Kidney tubule cell (primary cell): ENCODE results near the gene CFAP54.
"Not testable (repeated sequence)": the region's sequence is repeated elsewhere in the genome, so short reads cannot be mapped to it uniquely, and the experiment has no call there.

Experiments used
- DNase-seq: peaks from one replicate; pipeline ENCODE4 v3.0.0-alpha.2; 2018; ENCODE audit warnings: low spot score

CFAP54 gene

DNA sequence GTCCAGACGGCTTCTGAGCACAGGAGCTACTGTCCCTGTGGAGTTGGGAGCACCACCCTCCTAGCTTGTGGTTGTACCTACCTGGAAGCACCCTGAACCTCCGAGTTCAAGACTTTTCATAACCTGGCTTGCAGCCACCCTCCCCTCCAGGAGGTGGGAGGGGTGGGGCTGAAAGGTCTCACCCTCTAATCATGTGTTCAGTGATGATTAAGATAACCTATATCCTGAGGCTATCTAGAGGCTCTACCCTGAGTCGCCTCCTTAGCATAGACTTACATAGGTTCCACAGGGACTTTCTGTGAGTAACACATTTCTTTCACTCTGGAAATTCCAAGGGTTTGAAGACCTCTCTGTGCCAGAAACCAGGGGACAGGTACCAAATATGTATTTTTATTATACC lies 146.5 kb downstream of the CFAP54 start:
- DNase-seq, result peak; percentile 17

- no peak for DNase-seq
Observed at GRCh38 chr12:96636895-96637294, 147.5 kb downstream of the CFAP54 start.

DNA sequence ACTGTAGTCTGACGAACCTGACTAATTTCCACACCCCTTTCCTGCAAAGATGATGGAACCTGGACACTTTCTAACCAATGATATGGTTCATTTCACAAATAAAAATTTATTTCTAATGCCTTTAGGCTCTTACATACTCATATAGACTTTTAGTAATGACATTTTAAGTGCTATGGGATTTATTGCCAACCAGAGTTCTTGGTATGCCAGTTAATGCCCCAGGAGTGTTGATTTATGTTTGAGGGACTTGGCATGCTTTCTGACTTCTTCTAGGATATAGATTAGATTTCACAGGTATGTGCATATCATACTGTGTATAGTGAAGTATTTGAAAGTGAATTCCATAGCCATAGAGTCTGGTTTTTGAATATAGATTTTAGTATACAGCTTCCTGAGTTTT lies 159.5 kb downstream of the CFAP54 start:
- no peak for DNase-seq

- DNase-seq, result no peak
Observed at GRCh38 chr12:96652870-96653269, 163.5 kb downstream of the CFAP54 start.

DNA sequence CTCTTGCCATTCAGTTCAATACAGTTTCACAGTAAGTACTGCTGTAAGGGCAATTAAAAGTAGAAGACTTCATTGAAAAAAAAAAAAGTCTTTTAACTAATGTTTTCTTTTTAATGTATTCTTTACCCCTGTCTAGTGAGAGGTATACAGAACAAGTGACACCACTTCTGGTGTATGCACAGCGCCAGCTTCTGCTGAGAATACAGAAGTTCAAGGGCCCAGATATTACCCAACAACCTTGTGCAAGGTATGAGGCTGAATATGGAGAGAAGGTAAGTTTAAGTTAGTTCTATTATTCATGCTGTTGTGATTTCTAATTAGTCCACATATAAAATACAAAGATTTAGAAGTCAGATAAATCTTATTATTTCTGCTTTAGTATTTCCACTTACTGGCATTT lies 168.7 kb downstream of the CFAP54 start:
- DNase-seq, result no peak

- DNase-seq, result no peak
Observed at GRCh38 chr12:96669786-96670185, 180.4 kb downstream of the CFAP54 start.

GRCh38 chr12:96670334-96670899 lies 181.0 kb downstream of the CFAP54 start:
- DNase-seq, result no peak

DNA sequence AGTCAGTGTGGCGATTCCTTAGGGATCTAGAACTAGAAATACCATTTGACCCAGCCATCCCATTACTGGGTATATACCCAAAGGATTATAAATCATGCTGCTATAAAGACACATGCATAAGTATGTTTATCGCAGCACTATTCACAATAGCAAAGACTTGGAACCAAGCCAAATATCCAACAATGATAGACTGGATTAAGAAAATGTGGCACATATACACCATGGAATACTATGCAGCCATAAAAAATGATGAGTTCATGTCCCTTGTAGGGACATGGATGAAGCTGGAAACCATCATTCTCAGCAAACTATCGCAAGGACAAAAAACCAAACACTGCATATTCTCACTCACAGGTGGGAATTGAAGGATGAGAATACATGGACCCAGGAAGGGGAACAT lies 186.1 kb downstream of the CFAP54 start:
- not testable (repeated sequence) for DNase-seq

- DNase-seq, result no peak
Observed at GRCh38 chr12:96677363-96677762, 188.0 kb downstream of the CFAP54 start.

- DNase-seq, result no peak
Observed at GRCh38 chr12:96687719-96688118, 198.3 kb downstream of the CFAP54 start.

DNA sequence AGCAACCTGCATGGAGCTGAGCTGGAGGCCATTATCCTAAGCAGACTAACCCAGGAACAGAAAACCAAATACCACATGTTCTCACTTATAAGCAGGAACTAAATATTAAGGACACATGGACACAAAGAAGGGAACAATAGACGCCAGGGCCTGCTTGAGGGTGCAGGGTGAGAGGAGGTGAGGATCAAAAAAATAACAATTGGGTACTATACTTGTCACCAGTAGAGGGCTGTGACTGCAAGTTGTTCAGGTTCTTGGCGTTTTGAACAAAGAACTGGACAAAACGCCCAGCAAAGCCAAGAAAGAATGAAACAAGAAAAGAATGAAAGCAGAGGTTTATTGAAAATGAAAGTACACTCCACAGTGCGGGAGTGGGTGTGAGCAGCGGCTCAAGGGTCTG lies 209.1 kb downstream of the CFAP54 start:
- peak; percentile 11 for DNase-seq

DNA sequence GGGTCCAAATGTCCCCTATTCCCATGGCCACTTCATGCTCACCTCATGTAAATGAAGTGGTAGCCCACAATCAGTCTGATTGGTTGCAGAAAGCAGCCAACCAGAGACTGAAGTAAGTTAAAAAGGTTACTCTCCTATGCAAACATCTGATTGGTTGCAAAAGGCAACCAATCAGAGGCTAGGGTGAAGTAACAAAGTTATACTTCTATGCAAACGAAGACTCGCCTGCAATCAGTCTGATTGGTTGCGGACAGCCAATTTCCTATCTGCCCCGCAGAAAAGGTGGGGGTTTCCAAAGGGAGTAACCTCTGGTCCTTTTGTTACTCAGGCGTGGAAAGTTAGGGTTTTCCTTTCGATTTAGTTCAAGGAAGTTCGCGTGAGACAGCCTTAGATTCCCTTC lies 209.6 kb downstream of the CFAP54 start:
- DNase-seq, result peak; percentile 77

GRCh38 chr12:96701856-96702255 lies 212.5 kb downstream of the CFAP54 start:
- no peak for DNase-seq

GRCh38 chr12:96710127-96710745 lies 220.9 kb downstream of the CFAP54 start:
- no peak for DNase-seq

DNA sequence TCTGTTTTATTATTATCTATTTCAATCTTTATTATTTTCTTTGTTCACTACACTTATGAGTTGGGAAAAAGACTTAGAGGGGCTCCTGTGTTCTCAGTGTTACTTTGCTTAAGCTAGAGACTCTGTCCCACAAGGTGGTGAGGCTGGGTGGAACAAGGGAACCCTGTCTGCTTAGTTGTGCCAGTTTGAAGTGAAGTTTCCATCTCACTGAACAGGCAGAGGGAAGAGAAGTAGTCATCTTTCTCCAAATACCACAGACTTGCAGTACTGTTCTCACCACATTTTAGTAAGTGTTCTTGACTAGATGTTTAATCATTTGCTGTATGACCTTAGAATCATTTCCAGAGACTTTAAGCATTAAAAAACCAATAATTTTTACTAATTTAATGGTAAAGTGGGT lies 222.0 kb downstream of the CFAP54 start:
- DNase-seq, result peak; percentile 55

- no peak for DNase-seq
Observed at GRCh38 chr12:96714199-96714598, 224.8 kb downstream of the CFAP54 start.

- DNase-seq, result peak; percentile 34
Observed at GRCh38 chr12:96719660-96720362, 230.4 kb downstream of the CFAP54 start.

DNA sequence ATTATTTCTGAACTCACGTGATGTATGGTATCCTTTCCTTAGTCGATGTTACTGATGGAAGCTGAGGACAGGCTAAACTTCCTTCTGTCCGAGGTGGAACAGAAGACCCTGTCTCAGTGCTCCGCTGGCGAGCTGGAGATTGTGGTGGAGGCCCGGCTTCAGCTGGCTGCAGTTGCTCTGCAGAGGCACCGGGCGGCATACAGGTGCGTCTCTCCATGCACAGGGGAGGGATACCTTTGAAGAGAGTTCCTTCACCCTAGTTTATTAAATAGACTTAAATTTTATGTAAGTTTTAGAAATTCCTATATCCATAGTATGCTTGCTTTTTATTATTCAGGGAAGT lies 231.0 kb downstream of the CFAP54 start:
- no peak for DNase-seq

GRCh38 chr12:96729466-96729865 lies 240.1 kb downstream of the CFAP54 start:
- not testable (repeated sequence) for DNase-seq

- no peak for DNase-seq
Observed at GRCh38 chr12:96729886-96730285, 240.5 kb downstream of the CFAP54 start.

GRCh38 chr12:96743606-96744005 lies 254.2 kb downstream of the CFAP54 start:
- peak; percentile 11 for DNase-seq

DNA sequence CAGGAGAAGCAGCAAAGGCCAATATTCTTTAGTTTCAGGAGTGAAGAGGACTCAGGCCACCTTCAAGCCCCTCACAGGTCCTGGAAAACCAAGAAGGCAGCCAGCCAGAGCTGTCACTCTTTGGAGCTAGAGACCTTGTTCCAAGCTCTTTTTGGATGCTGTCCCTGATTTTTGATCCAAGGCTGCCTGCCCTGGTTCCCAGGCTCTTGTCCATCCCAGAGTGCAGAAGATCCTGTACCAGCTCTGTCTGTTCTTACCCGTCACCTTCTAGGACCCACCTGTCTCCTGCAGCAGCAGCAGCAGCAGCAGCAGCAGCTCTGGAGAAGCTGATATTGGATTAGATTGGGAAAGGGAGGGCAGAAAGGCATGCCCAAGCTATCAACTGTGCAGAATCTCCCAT lies 260.6 kb downstream of the CFAP54 start:
- no peak for DNase-seq

DNA sequence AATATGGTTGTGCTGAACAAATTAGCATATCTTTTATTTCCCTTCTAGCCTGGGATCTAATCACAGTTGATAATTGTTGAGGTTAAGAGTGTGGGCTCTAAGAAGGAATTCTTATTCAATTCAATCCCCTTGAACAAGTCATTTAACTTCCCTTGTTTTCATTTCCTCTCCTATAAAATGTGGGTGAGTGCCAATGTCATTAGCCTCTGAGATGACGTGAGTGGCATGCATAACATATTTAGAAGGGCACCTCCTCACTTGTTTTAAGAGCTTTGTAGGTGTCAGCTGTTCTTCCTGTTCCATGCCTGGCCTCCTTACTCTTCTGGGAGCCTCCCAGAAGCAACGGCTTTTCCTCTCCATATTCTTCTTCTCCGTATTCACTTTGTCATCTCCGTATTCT lies 262.2 kb downstream of the CFAP54 start:
- DNase-seq, result peak; percentile 27

DNA sequence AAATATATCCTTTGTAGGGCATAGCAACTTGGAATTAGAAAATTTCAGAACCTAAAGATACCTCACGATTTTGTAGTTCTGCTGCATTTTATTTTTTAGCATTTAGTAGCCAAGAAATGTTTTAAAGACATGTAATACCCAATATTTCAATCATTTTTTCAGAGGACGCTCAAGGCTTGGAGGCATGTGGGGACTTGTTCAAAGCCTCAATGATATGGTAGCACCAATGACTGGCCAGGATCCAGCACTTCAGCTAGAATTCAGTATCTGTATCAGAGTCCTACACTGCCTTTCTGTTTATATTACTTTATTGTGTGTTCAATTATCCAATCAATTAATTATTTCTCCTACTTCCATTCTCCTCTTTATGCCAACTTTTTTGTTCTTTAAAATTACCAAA lies 262.8 kb downstream of the CFAP54 start:
- no peak for DNase-seq
